NCI-H460 (cell line): ENCODE measurements around the gene TDRD7. TPM values are rescaled to one million over a fixed set of nuclear protein-coding genes. Genes with fewer than 3 reads are reported as not detected.
A peak's percentile ranks its signal among the peaks of the same experiment; 100 is the strongest.
"Not testable (repeated sequence)": the region's sequence is repeated elsewhere in the genome, so short reads cannot be mapped to it uniquely, and the experiment has no call there.

ENCODE experiments used
- DNase-seq: peaks from one replicate; pipeline ENCODE4 v3.0.0-alpha.2; 2016; ENCODE audit warnings: low read depth; ENCODE audit errors: extremely low read depth
- total RNA-seq: library from RNA; depleted of rRNA; stranded (reverse); fragments of >200 nt; shearing (Covaris generic); gene quantifications from 2 replicates; pipeline ENCODE4 v1.2.3, GENCODE V29; 2014

Gene TDRD7
- total RNA-seq, 1 experiment from 2014 or later: 8.4 TPM

DNA sequence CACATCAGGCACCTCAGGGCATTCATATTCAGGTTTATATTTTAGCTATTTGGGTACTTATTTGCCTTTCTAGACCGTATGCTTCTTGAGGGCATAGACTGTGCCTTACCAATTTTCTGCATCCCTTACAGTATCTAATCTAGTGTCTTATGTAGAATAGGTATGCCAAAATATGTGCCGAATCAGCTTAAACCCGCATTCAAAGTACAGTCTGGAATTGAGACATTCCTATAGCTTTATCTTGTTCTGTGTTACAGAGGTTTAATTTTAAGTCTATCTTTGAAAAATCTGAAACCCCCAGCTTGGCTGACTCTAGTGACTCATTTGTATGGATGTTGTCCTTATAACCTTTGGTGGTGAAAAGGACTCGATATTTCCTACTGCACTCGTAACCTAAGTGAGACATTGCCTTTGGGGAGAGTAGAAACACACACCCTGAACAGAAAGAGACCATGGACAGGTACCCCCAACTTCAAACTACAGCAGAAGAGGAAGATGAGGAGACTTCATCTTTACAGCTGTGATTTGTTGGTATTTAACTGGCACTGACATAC, 62.6 kb downstream of the TDRD7 start:
- no peak for DNase-seq

DNA sequence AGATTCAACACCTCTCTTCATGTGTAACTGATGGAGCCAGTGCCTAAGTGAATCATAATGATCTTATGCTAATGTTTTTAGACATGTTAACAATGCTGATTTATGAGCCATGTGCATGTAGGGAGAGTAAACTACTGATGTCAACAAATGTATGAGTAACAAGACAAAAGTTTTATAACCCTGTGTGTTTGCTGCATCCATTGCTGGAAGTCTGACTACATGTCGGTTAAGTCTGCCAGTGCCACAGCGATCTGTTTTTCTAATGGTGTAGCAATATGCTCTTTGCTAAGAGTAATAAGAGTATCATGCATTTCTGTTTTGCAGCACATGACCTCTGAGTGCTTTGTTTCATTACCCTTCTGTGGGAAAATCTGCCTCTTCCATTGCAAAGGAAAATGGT, 63.2 kb downstream of the TDRD7 start:
- DNase-seq: no peak

DNA sequence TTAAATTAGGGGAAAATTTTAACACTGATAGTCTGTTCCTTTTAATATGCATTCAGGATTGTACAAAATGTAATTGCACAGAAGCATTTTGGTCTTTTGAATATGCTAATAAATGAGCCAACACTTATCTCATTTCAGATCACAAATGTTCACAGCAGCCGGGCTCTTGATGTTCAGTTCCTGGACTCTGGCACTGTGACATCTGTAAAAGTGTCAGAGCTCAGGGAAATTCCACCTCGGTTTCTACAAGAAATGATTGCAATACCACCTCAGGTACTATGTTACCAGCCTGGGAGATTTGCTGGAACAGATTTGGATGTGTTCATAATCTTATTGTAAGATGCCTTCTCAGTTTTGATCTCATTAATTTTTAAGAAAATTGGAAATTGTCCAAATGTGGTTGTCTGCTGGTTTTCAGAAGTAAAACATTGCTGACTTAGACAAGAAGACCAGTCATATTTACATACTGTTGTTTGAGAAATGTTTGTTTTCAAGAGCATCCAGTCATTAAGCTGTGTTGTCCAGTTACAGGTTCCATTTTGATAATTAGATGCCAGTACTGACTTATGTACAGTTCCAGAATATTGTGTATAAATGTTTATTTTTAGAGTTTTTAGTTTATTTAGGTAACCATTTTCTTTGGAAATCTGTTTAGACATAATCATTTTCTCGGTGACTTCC, 66.5 kb downstream of the TDRD7 start:
- DNase-seq: no peak

DNA sequence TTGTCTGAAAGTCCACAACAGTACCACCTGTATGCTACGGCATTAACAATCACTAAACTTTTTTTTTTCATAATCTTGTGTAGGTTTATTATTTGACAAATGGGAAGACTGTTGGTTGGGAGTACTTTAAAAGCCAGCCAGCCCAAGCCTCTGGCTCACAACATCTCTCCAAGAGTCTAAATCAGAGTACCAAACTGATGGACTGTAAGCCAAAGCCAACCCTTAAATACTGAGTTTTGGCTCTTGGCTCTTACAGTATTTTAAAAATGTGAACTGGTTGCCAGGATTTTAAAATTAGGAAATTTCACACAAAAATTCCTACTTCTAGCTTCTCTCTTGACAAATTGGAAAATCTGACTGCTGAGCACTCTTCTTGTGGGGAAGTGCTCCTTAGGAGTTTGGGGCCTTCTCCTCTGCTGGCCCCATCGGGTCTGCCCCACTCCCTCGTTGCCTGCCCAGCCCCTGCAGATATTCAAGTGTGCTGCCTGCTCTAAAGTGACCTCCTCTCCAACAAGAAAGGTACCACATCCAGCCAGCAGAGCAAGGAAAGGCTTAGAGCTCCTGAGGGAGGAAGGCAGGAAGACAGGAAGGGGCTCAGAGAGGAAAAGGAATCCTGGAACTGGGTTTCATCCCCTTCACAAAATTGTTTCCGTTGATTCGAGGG, 67.7 kb downstream of the TDRD7 start:
- no peak for DNase-seq

DNA sequence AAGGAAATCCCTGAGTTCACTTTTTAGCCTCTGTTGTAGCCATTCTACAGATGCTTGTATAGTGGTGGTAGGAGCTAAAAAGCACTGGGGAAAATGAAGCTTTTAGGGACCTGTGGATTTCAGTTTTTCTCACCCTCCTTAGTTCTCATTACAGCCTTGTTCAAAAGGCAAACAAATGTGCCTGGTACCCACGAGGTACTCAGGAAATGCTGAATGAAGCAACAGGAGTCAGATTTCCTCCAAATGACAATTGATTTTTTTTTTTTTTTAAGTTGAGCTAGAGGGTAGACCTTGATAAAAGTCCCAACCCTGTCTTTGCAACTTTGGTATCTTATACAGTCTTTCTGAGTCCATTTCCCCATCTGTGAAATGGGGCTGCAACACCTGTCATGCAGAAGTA, 68.3 kb downstream of the TDRD7 start:
- DNase-seq: no peak

DNA sequence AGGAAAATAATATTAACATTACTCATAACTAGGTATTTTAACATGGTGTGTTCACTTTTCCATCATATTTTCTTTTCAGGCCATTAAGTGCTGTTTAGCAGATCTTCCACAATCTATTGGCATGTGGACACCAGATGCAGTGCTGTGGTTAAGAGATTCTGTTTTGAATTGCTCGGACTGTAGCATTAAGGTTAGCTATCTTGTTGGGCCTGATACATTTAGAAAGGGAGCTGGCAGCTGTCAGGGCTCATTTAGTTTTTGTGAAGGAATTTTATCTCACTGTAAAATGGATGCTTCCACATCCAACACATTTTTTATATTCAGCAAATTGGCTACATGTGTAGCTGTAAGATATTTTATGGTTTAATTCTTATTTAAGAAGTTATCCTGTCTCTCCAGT, 68.9 kb downstream of the TDRD7 start:
- no peak for DNase-seq

DNA sequence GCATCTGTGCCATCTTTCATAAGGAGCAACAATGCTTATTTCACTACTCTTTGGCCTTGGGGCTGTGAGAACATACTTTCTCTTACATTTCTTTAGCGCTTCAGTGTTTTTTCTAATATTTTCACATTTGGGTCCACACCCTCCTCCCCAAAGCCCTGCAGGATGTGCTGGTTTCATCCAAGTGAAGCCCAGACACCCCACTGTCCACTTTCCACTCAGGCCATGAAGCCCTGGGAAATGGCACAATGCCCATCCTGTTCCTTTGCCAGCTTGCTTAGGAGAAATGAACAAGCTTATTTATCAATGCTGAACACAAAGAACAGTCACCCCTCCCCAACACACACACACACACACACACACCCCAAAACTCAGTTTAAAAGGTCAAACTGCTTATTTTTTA, 72.2 kb downstream of the TDRD7 start:
- DNase-seq: no peak

DNA sequence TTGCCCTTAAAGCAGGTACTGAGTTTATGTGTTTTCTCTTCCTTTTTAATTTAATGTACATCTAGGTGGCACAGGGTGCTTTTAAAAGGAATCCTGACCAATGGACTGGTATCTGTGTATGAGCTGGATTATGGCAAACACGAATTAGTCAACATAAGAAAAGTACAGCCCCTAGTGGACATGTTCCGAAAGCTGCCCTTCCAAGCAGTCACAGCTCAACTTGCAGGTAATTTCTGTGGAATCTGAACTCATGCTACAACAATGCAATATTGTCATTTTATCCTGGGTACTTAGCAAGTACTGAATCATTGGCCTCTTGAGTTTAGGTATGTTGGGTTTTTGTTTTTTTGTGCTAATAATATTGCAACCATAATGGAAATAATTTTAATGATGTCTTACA, 75.2 kb downstream of the TDRD7 start:
- DNase-seq: no peak

DNA sequence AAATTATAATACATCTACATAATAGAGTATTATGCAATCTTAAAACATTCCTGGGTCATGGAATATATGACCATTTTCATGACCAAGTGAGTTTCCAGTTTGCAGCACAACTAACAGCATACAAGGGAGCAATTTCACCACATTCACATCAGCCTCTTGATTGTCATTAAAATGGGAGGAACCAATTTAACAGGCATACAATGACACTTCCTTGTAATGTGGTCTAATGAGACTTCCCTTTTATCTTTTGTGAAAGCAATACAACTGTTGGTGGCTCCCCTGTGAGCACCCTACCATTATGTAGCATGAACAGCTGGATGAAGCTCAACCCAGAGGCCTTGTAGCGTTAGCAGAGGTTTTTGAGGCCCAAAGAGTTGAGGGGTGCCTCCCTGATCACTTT, 76.0 kb downstream of the TDRD7 start:
- no peak for DNase-seq

DNA sequence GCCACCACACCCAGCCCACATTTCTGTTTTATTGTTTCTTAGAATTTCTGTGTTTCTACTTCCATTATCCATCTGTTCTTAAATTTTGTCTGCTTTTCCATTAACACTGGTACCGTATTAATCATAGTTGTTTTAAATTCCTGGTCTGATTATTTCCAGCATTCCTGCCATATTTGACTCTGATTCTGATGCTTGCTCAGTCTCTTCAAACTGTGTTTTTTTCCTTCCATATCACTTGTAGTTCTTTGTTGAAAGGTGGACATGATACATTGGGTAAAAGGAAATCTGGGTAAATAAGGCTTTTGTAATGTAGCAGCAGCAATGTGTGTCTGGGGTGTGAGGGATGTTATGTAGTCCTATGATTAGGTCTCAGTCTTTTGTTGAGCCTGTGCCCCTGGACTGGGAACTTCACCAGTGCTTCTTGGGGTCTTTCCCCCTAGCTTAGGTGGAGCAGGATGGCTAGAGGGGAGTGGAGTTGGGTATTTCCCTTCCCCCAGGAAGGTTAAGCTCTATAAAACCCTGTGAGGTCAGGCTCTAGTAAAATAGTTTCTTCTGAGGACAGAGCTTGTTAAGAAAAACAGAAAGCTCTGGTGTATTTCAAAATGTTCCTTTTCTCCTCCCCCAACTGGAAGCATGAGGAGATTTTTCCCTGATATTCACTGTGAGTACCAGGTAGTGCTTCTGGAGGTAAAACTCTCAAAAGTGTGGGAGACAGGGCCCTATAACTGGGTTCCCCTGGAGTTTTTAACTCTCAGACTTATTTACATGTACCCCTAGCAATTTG, 79.5 kb downstream of the TDRD7 start:
- no peak for DNase-seq

DNA sequence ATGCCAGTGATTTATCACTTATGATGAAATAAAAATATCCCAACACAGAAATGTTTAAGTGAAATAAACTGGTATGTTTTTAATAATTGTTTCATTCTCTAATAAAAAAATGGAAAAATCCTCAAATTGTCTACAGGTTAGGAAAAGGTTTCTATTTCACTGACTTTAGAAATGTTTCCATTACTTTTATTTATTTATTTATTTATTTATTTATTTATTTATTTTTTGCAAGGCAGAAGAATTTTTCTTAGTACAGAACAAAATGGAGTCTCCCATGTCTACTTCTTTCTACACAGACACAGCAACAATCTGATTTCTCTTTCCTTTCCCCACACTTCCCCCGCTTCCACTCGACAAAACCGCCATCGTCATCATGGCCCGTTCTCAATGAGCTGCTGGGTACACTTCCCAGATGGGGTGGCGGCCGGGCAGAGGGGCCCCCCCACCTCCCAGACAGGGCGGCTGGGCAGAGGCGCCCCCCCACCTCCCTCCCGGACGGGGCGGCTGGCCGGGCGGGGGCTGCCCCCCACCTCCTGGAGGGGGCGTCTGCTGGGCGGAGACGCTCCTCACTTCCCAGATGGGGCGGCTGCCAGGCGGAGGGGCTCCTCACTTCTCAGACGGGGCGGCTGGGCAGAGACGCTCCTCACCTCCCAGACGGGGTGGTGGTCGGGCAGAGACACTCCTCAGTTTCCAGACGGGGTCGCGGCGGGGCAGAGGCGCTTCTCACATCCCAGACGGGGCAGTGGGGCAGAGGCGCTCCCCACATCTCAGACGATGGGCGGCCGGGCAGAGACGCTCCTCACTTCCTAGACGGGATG, 85.9 kb downstream of the TDRD7 start:
- not testable (repeated sequence) for DNase-seq

DNA sequence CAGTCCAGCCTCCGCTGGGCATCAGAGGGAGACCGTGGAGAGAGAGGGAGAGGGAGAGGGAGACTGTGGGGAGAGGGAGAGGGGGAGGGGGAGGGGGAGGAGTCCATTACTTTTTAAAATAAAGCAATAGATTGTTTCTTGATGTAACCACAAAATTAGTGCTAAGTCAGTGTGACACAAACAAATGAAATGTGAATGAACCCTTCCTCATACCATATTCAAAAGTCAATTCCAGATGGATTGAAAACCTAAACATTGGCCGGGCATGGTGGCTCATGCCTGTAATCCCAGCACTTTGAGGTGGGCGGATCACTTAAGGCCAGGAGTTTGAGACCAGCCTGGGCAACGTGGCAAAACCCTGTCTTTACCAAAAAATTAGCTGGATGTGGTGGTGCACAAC, 87.0 kb downstream of the TDRD7 start:
- DNase-seq: not testable (repeated sequence)

DNA sequence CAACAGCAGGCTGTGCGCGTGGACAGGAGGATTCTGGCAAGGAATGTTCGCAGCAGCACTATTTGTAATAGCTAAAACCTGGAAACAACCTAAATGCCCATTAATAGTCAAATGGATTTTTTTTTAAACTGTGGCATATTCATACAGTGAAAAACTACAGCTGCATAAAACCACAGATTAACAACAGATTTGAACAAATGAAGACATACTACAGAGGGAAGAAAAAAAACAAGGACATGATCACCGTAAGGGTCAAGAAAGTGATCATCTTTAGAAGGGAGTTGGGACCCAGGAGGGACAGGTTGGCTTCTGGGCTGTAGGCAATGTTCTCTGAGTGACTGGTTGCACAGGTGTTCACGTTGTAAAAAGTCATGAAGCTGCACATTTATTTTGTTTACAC, 88.4 kb downstream of the TDRD7 start:
- DNase-seq: no peak

DNA sequence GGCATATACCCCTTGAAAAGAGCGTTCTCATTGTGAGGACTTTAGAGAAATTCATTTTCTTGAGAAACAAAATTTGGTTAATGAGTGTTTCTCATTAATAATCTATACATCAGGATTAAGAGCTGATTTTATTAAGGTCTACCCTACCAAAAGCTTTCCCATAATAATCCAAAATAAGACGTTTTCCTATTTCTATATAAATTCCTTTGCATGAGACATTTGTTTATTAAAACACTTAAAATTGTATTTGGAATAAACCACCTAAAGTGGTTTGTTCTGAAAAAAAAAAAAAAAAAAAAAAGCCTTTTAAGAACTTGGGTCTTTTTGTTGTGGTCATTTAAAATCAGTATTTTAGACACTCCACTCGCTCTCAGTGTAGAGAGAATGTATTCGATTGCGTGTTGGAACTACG, 88.9 kb downstream of the TDRD7 start:
- no peak for DNase-seq

DNA sequence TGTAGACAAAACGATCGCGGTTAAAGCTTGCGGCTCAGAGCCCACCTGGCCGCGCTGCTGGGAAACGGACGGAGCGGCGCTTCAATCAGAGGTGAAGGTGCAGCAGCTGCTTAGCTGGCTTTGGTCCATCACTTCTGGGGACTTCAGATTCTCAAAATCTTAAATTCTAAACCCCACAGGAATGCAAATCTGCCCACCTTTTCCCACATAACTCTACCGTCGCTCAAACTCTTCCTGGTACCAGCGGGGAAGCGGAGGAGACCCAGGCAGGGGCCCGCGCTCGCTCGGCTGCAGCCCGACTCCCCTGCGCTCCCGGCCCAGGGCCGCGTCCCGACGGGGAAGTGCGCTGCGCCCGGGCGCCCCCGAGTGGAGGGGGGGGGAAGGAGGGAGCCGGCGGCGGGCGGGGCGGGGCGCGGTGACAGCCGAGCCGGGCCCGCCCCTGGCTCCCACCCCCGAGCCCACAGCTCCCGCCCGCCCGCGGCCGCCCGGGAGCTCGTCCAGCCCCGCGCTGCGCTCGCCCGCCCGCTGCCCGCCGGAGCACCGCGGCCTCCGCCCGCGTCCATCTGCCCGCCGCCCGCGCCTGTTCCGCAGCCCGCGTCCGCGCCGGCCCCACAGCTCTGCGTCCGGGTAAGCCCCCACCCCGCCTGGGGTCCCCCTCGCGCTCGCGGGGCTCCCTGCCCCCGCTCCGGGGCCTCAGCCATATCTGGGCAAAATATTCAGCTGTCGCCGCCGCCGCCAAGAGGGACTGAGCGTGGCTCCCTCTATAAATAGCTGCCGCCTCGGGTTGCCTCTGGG, 89.5 kb downstream of the TDRD7 start, which contains the start of gene TMOD1:
TMOD1 (plus strand) TSS at position 490 of the 795 bp plus-strand sequence. CDS start 22,523 bp downstream, outside the sequence.
- peak; percentile 51 for DNase-seq

DNA sequence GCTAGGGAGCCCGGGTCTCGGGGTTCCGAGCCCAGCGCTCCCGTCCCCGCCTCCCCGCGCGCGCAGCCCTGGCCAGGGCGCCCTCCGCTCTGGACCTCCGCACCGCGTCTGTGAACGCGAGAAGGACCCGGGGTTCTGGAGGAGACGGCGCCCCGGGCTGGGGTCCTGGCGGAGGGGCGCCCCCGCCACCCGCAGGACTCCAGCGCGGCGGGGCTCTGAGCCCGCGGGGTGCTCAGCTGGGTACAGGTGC, 90.0 kb downstream of the TDRD7 start:
- DNase-seq: no peak

DNA sequence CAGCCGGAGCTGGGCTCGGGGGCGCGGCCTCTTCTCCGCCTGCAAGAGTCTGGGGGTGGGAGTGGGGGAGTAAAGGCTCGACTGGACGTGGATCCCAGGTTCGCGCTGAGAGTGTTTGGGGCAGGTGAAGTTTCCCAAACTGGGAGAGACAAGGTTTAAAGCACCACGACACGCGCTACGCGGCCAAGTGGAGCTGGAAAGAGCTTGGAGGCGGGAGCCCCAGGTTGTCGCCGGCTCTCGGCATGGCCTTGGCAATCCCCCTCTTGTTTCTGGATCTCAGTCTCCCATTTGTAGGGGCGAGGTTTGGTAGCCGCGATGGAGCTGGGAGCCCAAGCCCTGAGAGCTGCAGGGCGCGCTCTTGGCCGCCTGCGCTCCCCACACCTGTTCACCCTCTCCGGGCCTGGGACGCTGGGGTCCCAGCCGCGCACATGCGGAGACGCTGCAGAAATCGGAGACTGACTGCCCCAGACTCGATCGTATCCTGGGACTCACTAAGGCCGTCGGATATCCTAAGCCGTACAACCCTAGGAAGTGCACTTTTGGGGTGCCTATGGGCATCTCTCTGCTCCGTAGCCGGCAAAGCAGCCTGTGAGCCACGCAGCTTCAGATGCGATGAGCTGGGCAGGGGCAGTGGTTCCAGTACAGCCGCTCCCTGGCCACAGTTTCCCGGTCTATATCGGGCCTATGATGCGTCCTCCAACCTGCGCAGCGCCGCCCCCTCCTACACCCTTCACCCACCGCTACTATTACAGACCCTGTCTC, 90.5 kb downstream of the TDRD7 start:
- no peak for DNase-seq

DNA sequence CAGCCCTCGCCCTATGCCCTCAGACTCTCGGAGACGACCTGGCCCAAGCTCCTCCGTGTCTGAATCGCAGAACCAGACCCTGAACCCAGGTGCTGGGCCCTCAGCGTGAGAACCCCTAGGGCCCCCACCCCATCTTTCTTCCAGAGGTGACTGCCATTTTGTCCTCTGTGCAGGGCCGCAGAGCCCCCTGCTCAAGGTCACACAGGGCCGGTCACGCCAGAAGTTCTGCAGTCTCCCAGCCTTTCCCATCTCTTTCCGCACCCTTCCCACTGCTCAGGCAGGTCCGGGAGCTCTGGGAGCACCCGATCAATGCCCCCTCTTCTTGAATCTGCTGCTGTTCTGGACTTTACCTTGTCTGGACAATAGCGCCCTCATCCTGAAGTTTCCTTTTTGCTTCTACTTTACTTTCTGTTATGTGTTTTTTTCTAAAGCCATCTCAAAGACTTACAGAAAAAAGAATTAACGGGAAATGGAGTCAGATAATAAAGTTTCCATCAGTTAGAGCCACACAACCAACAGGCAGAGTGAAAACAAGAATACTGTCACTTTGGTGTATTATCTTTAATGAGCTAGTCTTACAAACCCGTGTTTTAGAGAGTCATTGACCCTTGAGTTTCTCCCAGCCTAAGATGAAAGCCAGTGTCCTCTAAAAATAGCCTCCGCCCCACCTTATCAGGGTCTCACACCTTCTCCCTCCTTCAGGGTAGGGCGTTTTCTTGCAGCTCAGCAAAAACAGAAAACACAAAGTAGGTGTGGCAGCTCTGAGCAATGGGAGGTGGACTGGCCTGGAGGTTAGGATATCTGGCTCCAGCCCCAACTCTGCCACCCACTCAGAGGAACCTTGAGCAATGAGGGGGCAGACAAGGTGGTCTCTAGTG, 91.3 kb downstream of the TDRD7 start:
- DNase-seq: no peak
